GM18951 (cell line): Measurements from ENCODE around the gene KIF26B.
"Not testable (repeated sequence)": the region's sequence is repeated elsewhere in the genome, so short reads cannot be mapped to it uniquely, and the experiment has no call there.

Experiments
- POLR2A ChIP-seq: IDR thresholded peaks from 4 replicates; pipeline ENCODE4 v1.6.1; 2011; ENCODE audit warnings: mild to moderate bottlenecking; ENCODE audit not compliant: insufficient read length, insufficient read depth; ENCODE audit errors: extremely low read depth
- in situ Hi-C: fragments of 300-500 bp; cut with MboI; formaldehyde crosslinking; loops from one replicate; pipeline ENCODE4 v1.12.0; 2022; ENCODE audit warnings: low sequenced_read_pairs, mixed read lengths, inconsistent platforms; ENCODE audit not compliant: unreplicated experiment

Gene KIF26B

GRCh38 chr1:245310571-245311531, 156.1 kb downstream of the KIF26B start:
- in situ Hi-C loops: no loop called here
- TF ChIP-seq POLR2A: no peak

DNA sequence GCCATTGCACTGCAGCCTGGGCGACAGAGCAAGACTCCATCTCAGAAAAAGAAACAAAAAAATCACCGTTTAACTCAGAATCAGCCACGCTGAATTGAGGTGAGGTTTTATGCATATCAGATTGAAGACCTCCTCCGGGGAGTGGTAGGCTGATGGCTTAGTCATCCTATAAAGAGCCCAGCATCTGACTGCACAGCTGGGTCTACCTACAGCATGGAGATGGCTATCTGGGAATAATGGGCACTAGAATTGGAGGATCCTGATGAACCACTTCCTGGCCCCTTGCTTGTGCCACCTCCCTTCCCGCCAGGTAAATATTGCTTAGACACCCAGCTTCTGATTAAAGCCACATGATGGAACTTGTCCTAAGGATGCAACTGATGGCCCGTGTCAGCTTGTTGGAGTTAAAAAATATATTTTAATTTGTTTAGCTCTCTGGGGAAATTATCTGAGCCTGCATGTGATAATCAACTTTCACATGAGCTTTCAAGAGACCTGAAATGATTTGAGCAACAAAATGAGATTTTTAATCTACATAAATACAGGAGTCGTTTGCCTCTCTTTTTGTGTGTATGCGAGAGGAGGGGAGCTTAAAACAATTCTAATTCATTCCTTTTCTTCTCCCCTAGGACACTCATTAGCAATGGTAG, 157.2 kb downstream of the KIF26B start:
- in situ Hi-C loops: no loop called here
- TF ChIP-seq POLR2A: no peak

DNA sequence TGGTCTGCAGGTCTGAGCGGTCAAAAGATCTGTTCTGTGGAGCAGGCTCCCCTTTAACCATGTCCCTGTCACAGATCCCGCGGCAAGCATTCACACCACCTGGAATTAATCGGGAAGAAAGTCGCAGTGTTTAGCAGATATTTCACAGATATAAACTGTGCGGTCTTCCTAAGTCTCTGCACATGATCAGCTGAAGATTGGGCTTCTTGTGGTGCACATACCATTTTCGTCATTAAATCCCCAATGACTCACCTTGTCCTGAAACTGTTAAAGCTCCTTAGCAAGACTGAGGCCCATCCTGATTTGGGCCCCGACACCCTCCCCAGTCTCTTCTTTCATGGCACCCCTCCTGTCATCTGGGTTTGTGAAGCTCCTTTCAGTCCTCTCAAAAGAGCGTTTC, 158.8 kb downstream of the KIF26B start:
- in situ Hi-C loops: no loop called here
- no peak for TF ChIP-seq POLR2A

DNA sequence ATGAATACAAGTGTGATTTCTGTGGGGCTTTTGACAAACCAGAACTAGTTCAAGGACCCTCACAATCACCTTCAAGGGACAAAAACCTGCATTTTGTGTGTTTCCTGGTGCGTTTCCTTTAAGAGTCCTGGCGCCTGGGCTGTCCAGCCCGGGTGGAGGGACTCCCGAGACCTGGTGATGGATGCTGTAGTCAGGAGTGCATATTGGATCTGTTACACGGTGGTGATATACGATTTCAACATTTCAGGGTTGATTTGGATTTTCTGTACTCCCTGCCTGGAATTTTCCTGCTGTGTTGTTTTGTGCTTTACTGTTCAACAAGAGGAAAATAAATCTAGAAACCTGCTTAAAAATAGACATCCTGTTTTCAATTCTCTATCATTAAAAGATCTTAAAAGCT, 162.0 kb downstream of the KIF26B start:
- in situ Hi-C loops: no loop called here
- no peak for TF ChIP-seq POLR2A

- in situ Hi-C loops: no loop called here
- TF ChIP-seq POLR2A: no peak
These were observed 162.4 kb downstream of the KIF26B start for GRCh38 chr1:245317217-245317616.

DNA sequence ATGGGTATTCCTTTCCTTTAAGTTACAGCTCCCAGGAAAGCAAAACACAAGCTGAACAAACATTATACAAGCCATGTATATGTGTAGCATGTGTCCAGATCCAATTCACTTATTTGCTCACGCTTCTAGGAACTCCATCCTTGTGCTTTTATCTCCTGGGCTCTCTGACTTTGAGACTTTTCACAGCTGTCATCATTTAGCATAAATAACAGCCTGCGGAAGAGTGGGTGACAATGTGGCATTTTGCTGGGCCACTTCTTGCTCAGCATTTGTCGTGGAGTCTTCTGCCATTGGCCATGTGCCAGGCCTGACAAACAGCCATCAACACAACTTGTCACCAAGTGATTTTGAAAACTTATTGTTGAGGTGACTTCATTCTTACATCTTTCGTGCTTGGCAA, 164.3 kb downstream of the KIF26B start:
- TF ChIP-seq POLR2A: no peak
- in situ Hi-C loops: no loop called here

- TF ChIP-seq POLR2A: no peak
- in situ Hi-C loops: no loop called here
These were observed 167.9 kb downstream of the KIF26B start for GRCh38 chr1:245322673-245323072.

DNA sequence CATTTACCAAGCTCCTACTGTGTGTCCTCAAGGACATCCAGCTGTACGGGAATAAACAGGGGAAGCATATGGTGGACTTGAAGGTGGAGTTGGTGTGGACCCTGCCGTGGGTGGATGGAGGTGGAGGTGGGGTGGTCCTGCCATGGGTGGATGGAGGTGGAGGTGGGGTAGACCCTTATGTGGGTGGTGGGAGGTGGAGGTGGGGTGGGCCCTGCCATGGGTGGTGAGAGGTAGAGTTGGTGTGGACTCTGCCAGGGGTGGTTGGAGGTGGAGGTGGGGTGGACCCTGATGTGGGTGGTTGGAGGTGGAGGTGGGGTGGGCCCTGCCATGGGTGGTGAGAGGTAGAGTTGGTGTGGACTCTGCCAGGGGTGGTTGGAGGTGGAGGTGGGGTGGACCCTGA, 169.0 kb downstream of the KIF26B start:
- in situ Hi-C loops: not testable (repeated sequence)

- no peak for TF ChIP-seq POLR2A
- in situ Hi-C loops: no loop called here
These were observed 171.4 kb downstream of the KIF26B start for GRCh38 chr1:245325922-245326795.

DNA sequence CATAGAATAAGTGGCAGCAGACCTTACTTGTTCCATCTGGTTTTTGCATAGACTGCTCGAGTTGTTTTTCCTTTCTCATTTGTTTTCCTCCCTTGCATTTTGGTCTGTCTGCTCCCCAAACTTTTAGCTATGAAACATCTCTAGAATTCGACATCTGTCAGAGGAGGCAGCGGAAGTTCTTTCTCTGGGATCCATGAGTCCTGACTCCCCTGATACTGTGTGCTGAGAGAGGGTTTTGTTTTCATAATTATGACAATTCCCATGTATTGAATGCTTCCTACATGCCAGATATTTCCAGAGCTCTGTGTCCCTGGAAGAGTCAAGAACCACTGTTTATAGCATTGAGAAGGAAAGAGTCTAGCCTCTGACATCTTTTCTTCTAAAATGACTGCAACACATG, 172.6 kb downstream of the KIF26B start:
- TF ChIP-seq POLR2A: no peak
- in situ Hi-C loops: no loop called here

- in situ Hi-C loops: no loop called here
- TF ChIP-seq POLR2A: no peak
These were observed 173.1 kb downstream of the KIF26B start for GRCh38 chr1:245327842-245328241.

- in situ Hi-C loops: no loop called here
- no peak for TF ChIP-seq POLR2A
These were observed 176.2 kb downstream of the KIF26B start for GRCh38 chr1:245330951-245331350.

DNA sequence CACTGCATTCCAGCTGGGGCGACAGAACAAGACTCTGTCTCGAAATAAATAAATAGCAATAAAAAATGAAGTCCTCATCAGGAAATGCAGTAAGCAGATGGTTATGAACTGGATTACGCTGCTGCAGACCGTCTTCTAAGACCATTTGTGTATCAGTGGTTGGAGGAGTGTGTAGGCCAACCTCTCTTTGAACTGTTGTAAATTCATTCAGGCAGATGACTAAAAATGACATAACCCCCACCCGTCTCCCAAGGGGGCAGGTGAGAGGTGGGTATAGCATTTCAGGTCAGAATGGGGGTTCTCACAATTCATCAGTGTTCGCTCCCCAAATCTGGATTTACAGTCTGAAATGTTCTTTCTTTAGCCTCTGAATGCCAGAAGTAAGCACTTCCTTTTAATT, 177.3 kb downstream of the KIF26B start:
- in situ Hi-C loops: no loop called here
- TF ChIP-seq POLR2A: no peak
